BE2C (cell line): ENCODE measurements around the gene TIAM2.

ENCODE experiments used
- DNase-seq: peaks from one replicate; pipeline ENCODE4 v3.0.0-alpha.2; 2020
- H3K27me3 ChIP-seq: fragments of 250-450 bp; sonication (Bioruptor Pico); 2 replicates; pipeline ENCODE4 v1.5.1; 2020; ENCODE audit warnings: mild to moderate bottlenecking
- H3K36me3 ChIP-seq: fragments of 250-450 bp; sonication (Bioruptor Pico); 2 replicates; pipeline ENCODE4 v1.5.1; 2020; ENCODE audit warnings: mild to moderate bottlenecking
- H3K4me1 ChIP-seq: fragments of 250-450 bp; sonication (Bioruptor Pico); 2 replicates; pipeline ENCODE4 v1.5.1; 2020
- H3K4me3 ChIP-seq: 2 replicates; pipeline ENCODE4 v1.5.1; 2011; ENCODE audit warnings: low read depth, low read length
- H3K9me3 ChIP-seq: fragments of 250-450 bp; sonication (Bioruptor Pico); 2 replicates; pipeline ENCODE4 v1.5.1; 2020
- TF ChIP-seq, protein P1 (sequence below): IDR thresholded peaks from 2 replicates; pipeline ENCODE4 v1.5.1; 2012; ENCODE audit warnings: mild to moderate bottlenecking, low read depth, low read length

Gene TIAM2

DNA sequence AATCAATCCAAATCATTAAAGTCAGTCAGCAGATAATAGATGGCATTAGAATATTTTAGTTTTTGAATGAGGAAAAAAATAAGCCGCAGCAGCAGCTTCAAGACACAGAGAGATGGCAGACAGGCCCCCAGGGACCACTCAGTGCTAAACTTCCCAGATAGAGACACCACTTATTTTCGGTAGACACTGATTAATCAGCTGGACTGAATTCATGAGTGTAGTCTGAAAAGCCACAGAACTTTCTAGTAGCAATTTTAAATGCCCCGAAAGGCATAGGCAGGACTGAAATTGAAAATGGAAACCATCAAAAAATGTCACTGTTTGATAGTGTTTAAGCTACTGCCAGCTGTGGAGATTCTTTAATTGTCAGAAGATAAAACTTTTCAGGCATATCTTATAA lies 265.6 kb downstream of the TIAM2 start:
- H3K4me1 ChIP-seq: peaks cover 10% of the 10 kb centered on the region
- DNase-seq: no peak
- H3K36me3 ChIP-seq: peaks cover 28% of the 10 kb centered on the region
- no peaks in the 10 kb centered on the region for H3K9me3 ChIP-seq
- H3K27me3 ChIP-seq: no peaks in the 10 kb centered on the region
- TF ChIP-seq, protein P1, sequence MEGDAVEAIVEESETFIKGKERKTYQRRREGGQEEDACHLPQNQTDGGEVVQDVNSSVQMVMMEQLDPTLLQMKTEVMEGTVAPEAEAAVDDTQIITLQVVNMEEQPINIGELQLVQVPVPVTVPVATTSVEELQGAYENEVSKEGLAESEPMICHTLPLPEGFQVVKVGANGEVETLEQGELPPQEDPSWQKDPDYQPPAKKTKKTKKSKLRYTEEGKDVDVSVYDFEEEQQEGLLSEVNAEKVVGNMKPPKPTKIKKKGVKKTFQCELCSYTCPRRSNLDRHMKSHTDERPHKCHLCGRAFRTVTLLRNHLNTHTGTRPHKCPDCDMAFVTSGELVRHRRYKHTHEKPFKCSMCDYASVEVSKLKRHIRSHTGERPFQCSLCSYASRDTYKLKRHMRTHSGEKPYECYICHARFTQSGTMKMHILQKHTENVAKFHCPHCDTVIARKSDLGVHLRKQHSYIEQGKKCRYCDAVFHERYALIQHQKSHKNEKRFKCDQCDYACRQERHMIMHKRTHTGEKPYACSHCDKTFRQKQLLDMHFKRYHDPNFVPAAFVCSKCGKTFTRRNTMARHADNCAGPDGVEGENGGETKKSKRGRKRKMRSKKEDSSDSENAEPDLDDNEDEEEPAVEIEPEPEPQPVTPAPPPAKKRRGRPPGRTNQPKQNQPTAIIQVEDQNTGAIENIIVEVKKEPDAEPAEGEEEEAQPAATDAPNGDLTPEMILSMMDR: no peak
- H3K4me3 ChIP-seq: no peak overlapping the region

DNA sequence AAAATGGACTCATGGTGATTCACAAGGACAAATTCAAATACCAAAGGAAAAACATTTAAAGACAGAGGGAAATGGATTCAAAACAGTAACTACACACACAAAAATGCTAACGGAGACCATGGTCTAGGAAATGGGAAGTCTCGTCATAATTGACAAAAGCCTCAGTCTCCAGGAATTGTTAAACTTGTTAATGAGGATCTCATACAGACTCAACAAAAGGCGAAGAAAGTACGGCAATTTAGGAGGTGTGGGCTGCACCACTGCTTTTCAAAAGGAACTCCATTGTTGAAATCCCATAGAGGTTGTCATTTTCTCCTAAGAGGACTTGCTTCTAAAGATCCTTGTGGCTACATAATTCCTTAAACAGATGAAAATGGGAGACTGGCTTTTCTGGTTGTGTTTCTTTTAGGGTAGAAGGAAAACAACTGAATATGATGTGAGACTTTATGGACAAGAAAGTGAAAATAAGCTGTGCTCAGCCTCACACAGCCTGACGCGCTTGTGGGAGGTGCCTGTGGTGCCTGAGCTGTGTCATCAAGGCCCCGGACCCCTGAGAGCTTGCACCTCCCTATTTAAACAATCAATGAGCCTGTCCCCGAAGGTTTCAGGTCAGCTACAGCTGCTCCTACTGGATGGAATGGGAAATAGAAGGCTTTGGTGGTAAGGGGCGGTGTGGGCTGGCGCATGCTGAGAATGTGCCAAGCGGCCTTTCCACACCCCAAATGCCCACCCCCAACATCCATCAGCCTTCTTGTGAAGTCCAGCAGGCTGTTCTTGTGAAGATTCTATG lies 266.2 kb downstream of the TIAM2 start:
- TF ChIP-seq, protein P1: no peak
- no peaks in the 10 kb centered on the region for H3K9me3 ChIP-seq

DNA sequence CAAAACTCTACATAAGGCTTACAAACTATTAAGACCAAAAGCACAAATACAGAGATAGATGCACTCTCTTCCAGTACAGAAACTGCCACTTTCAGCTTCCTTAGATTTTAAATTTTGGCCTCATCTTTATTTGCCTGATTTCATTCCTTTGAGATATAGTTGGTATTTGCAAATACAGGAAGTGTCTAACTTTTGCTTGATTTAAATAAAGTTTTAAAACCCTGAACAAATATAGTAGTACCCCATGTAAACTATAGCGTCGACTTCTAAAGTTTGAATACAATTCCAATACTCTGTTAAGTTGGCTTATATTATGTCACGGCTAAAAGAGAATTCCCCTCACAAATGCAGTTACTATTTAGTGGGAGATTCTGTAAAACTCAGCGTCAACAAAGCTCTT lies 267.5 kb downstream of the TIAM2 start:
- Histone ChIP-seq H3K4me3 (no peak overlapping the region), H3K4me1 (peaks cover 10% of the 10 kb centered on the region), H3K27me3 (no peaks in the 10 kb centered on the region), H3K9me3 (no peaks in the 10 kb centered on the region), H3K36me3 (peaks cover 28% of the 10 kb centered on the region)
- DNase-seq: no peak
- TF ChIP-seq, protein P1: no peak

More for the DNA sequence above, 266.2 kb downstream of the TIAM2 start:
- Histone ChIP-seq H3K36me3 (peaks cover 26% of the 10 kb centered on the region), H3K4me1 (peaks cover 10% of the 10 kb centered on the region), H3K4me3 (no peak overlapping the region), H3K27me3 (no peaks in the 10 kb centered on the region)
- DNase-seq: no peak

DNA sequence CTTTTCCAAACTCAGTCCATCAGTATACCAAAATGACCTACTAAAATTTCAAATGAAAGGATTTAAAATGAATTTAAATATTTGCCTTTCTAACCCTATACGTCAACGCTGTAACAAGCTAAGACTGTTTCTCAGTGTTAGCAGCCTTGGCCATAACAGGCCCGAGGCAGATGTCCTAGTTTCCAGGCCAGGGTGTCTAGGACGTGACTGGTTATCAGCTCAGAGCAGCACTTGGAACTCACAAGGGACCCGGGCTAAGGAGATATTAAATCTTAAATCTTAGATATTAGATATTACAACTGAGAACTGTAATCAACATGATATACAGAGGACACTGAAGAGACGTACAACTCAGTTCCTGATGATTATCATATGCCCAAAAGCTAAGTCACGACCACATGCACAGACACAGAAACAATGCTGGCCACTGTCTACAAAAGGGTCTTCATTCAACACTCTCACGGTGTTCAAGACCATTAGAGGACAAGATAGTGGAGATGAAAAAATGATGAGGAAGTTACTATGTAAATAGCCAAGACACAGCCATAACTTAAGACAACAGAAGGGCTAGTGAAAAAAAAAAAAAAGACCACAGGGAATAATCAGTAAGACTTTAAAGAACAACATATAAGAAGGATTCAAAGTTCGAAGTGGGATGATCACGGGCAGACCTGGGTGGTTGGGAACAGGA lies 268.4 kb downstream of the TIAM2 start, which contains the start of gene CLDN20:
Gene CLDN20, plus strand, starts transcription at position 641 of the 691 bp plus-strand sequence. CDS start 11,707 bp downstream, outside the sequence.
- no peaks in the 10 kb centered on the region for H3K27me3 ChIP-seq
- DNase-seq: no peak
- no peak within 1 kb of the TSS for H3K4me3 ChIP-seq
- peaks cover 16% of the 10 kb centered on the region for H3K4me1 ChIP-seq
- H3K36me3 ChIP-seq: peaks cover 28% of the 10 kb centered on the region
- TF ChIP-seq, protein P1: no peak
- H3K9me3 ChIP-seq: no peaks in the 10 kb centered on the region

DNA sequence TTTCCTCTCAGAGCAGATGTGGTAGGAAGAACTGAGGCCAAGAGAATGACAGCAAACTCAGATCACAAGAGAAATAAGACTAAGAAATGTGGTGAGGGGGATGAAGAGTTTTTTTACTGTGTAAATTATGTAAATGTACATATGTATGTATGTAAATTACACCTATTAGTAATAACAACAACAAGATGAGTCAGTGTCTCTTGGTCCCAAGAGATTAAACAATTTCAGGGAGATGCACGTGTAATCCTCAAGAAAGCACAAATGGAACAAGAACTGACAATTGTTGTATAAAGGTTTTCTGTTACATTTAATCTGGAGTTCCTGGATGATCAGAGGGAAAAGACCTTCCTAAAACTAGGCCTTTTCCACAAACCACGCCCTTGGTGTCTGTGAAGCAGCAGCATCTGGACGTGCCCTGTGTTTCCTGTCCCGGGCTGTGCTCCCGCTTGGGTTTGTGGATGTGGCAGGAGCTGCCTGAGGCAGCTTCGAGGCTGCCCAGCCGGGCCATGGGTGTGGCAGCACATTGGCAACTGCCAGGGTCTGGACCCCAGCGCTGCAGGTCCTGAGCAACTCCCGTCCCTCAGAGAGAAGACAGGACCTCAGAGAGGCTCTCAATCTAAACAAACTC lies 269.7 kb downstream of the TIAM2 start:
- Histone ChIP-seq H3K4me3 (no peak overlapping the region), H3K4me1 (peaks cover 16% of the 10 kb centered on the region), H3K9me3 (no peaks in the 10 kb centered on the region), H3K36me3 (peaks cover 16% of the 10 kb centered on the region), H3K27me3 (no peaks in the 10 kb centered on the region)
- DNase-seq: peak; percentile 62
- TF ChIP-seq, protein P1: no peak
